Urothelium cell line (cell line): ENCODE measurements around the gene KCNJ8.

Source experiments
- DNase-seq: peaks from one replicate; pipeline ENCODE4 v3.0.0; 2011; ENCODE audit warnings: low spot score, mixed read lengths
- FAIRE-seq: peaks from 2 replicates; lab custom pipeline; 2011; peaks lifted over from hg19 to GRCh38; lab: Jason Lieb, UNC

Gene KCNJ8

GRCh38 chr12:21718944-21719650 lies 55.4 kb downstream of the KCNJ8 start:
- FAIRE-seq (no peak), DNase-seq (no peak)

- FAIRE-seq (no peak), DNase-seq (no peak)
These were observed 56.1 kb downstream of the KCNJ8 start for GRCh38 chr12:21718403-21718802.

GRCh38 chr12:21717767-21718166 lies 56.7 kb downstream of the KCNJ8 start:
- FAIRE-seq (no peak), DNase-seq (no peak)

GRCh38 chr12:21715386-21715785 lies 59.1 kb downstream of the KCNJ8 start:
- no peak for FAIRE-seq

More at GRCh38 chr12:21715386-21715785, 59.1 kb downstream of the KCNJ8 start:
- DNase-seq: no peak
